Measurements from ENCODE around the gene ALPP.

- TF ChIP-seq CTCF (IDR thresholded peaks at IDR 0.05) (no peak), POLR2A (IDR thresholded peaks at IDR 0.05) (no peak), POLR2AphosphoS5 (IDR thresholded peaks at IDR 0.05) (no peak)
Measured at GRCh38 chr2:232405943-232406510, 27.5 kb downstream of the ALPP start.

Measured in breast epithelium (tissue), 3 donors.